Skin epidermis (tissue), 12 donors: ENCODE results near the gene LSR.
"Not testable (repeated sequence)": the region's sequence is repeated elsewhere in the genome, so short reads cannot be mapped to it uniquely, and the experiment has no call there.

Experiments
- H3K27ac ChIP-seq, 21 experiments: fragments of 200-600 bp; sonication (generic) in 11 of 21; one replicate each; pipeline ENCODE4 v1.5.0; 2020; ENCODE audit warnings: mild to moderate bottlenecking in 3 of 21, inconsistent platforms in 2 of 21, moderate library complexity in 2 of 21
- H3K4me3 ChIP-seq, 7 experiments: fragments of 200-600 bp; sonication (generic) in 2 of 7; one replicate each; pipeline ENCODE4 v1.5.0; 2020; ENCODE audit warnings: inconsistent platforms in 2 of 7, mild to moderate bottlenecking in 2 of 7, moderate library complexity in 1 of 7

LSR gene

DNA sequence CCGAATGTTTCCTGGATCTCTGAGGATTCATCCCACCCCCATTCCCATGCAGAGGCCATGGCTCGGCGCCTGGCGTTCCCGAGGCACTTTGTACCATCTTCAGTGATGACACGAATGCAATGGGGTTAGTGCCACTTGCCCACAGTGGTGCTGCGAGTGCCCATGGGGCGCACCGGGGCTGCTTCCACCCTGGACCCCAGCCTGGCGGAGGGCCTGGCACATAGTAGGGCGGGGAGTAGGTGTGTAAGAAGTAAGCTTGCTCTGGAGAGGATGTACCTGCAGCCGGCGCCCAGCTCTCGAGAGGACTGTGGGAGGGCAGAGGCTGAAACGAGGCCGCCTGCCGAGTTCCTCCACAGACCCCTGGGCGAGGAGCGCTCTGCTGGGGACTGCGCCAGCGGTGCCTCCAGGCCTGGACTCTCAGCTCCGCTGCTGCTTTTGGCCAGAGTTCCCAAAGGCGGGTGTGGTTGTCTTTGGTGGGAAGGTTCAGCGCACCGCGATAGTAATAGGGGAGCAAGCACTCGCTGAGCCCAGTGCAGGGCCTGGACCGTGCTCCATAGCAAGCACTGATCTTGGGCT is 28.0 kb downstream of the LSR start:
- no peak overlapping the region for H3K27ac ChIP-seq
- no peak overlapping the region for H3K4me3 ChIP-seq

DNA sequence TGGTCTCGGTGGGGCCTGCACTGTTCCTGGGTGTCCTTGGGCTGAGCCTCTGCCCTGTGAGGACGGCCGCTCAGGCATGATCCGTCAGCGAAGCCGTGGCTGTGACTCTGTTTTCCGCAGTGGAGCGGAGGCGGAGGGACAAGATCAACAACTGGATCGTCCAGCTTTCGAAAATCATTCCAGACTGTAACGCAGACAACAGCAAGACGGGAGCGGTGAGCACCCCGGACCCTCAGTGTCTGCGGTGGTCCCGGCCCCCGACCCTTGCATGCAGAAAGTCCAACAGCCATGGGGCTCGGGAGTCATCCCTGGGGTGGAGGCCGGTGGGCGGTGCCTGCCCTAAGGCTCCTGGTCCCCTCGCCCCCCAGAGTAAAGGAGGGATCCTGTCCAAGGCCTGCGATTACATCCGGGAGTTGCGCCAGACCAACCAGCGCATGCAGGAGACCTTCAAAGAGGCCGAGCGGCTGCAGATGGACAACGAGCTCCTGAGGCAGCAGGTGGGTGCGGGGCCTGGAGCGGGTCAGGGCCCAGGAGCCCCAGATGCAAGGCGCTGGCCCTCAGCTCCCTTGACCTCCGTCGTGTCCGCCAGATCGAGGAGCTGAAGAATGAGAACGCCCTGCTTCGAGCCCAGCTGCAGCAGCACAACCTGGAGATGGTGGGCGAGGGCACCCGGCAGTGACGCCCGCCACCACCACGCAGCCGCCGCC is 29.9 kb downstream of the LSR start:
- no peak overlapping the region for H3K27ac ChIP-seq

DNA sequence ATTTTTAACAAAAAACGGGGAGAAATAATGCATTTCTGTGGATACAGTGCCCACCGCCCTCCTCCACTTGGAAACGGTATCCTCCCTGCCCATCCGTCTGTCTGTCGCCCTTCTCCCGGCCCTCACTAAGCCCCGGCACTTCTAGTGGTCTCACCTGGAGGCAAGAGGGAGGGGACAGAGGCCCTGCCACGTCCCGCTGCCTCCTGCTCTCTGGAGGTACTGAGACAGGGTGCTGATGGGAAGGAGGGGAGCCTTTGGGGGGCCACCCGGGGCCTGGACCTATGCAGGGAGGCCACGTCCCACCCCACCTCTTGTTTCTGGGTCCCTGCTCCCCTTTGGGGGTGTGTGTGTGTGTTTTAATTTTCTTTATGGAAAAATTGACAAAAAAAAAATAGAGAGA is 30.6 kb downstream of the LSR start:
- no peak overlapping the region for H3K4me3 ChIP-seq
- no peak overlapping the region for H3K27ac ChIP-seq

More for the DNA sequence above, 29.9 kb downstream of the LSR start:
- no peak overlapping the region for H3K4me3 ChIP-seq

DNA sequence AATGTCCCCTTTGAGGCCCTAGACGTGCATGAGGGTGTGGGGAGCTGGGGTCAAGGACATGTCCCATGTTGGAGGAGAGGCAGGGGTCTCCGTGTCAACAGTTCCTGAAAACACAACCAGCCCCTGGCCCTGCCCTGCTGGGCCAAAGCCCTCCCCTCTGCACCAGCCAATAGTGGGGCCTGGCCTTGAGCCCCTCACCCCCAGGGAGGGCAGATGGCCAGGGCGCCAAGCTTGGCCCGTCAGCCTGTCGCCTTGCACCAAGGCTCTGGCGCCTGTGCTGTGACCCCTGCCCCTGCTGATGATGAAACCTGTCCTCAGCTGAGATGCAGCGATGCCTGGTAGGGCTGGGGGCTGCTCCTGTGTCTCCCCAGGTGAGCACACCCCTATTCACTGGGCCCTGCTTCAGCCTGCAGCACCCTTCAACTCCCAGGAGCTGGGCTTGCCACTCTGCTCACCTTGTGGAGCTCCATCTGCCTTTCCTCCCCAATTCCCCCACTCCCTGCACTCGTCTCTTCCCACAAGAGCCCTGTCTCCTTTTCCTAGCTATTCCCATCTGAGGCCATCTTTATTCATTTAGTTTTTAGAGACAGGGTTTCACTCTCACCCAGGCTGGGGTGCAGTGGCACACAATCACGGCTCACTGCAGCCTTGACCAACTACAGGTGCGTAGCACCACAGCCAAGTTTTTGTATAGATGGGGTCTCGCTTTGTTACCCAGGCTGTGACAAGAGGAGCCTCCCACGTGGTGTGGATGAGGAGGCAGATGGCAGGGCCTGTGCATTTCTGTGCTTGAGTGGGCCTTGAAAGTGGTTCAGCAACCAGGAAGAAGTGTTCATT is 31.4 kb downstream of the LSR start:
- Histone ChIP-seq H3K27ac (no peak overlapping the region), H3K4me3 (no peak overlapping the region)

DNA sequence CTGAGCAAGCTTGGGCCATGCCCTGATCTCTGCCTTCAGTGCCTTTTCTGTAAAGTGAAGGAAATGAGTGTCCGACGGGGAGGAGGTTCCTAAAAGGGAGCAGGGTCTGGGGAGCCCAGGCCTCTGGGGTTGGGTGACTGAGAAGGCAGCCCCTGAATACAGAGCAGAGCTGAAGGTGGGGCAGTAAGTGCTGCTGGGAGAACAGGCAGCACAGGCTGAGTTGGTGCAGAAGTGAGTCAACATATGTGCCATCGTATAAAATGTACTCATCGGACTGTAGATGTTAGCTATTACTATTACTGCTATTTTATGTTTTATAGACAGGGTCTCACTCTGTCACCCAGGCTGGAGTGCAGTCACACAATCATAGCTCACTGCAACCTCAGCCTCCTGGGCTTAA is 32.5 kb downstream of the LSR start:
- Histone ChIP-seq H3K27ac (peak overlapping the region in 1 of 21 experiments; percentile 25), H3K4me3 (no peak overlapping the region)

DNA sequence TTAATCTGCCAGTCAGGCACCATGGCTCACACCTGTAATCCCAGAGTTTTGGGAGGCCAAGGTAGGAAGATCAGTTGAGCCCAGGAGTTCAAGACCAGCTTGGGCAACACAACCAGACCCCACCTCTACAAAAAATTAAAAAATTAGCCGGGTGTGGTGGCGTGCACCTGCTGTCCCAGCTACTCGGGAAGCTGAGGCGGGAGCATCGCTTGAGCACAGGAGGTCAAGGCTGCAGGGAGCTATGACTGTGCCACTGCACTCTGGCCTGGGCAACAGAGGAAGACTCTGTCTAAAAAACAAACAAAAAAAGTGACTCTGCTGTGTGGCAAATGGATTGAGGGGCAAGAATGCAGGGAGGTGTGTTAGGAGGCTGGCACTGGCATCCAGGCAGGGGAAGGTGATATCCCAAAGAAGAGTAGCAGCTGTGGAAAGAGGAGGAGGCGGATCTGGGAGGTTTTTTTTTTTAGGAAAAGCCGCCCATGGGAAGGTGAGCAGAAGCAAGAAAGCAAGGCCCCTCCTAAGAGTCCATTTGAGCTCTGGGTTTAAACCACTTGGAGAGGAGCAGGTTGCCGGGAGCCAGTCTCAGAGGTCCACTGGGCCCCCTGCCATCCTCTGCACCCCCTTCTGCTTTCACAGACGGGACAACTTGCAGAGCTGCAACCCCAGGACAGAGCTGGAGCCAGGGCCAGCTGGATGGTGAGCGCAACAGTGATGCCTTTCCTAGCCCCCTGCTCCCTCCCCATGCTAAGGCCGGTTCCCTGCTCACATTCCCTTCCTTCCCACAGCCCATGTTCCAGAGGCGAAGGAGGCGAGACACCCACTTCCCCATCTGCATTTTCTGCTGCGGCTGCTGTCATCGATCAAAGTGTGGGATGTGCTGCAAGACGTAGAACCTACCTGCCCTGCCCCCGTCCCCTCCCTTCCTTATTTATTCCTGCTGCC is 35.6 kb downstream of the LSR start:
- no peak overlapping the region for H3K27ac ChIP-seq
- H3K4me3 ChIP-seq, result no peak overlapping the region

DNA sequence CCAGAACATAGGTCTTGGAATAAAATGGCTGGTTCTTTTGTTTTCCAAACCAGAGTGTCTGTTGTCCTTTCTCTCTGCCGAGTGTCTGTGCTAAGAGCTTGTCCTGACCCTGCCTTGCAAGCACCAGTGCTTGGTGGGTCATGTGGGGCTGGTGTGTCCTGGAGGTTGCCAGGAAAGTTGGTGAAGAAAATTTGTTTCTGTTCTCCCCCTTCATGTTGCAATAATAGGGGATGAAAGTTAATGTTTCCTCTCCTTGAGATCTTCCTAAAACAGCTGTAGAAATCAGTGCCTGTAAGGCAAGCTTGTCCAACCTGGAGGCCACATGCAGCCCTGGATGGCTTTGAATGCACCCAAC is 36.3 kb downstream of the LSR start:
- no peak overlapping the region for H3K27ac ChIP-seq
- H3K4me3 ChIP-seq, result no peak overlapping the region

DNA sequence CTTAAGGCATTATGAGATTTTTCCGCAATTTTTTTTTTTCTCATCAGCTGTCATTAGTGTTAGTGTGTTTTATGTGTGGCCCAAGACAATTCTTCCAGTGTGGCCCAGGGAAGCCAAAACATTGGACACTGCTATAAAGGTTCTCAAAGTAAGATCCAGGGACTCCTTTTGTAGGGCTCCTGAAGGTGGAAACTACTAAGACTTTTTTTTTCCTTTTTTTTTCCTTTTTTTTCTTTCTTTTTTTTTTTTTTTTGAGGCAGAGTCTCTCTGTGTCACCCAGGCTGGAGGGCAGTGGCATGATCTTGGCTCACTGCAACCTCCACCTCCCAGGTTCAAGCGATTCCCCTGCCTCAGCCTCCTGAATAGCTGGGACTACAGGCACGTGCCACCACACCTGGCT is 36.7 kb downstream of the LSR start:
- H3K27ac ChIP-seq, H3K4me3 ChIP-seq: not testable (repeated sequence)

DNA sequence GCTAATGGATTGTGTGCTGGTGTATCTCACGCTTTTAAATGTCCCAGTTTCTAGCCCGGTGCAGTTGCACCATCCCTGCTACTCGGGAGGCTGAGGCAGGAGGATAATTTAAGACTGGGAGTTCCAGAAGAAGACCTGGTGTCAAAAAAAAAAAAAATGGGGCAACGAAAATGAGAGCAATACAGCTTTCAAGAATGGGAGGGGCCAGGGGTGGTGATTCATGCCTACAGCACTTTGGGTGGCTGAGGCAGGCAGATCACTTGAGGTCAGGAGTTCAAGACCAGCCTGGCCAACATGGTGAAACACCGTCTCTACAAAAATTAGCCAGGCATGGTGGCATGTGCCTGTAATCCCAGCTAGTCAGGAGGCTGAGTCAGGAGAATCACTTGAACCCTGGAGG is 37.3 kb downstream of the LSR start:
- not testable (repeated sequence) for H3K27ac ChIP-seq, H3K4me3 ChIP-seq

DNA sequence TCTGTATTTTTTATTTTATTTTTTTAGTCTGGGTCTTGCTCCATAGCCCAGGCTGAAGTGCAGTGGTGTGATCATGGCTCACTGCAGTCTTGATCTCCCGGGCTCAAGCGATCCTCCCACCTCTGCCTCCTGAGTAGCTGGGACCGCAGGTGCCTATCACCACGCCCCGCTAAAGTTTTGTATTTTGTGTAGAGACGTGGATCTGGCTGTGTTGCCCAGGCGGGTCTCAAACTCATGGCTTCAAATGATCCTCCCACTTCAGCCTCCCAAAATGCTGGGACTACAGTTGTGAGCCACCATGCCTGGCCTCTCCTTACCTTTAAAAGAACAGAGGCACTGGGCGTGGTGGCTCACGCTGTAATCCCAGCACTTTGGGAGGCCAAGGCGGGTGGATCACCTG is 38.9 kb downstream of the LSR start:
- H3K4me3 ChIP-seq, result no peak overlapping the region
- no peak overlapping the region for H3K27ac ChIP-seq

DNA sequence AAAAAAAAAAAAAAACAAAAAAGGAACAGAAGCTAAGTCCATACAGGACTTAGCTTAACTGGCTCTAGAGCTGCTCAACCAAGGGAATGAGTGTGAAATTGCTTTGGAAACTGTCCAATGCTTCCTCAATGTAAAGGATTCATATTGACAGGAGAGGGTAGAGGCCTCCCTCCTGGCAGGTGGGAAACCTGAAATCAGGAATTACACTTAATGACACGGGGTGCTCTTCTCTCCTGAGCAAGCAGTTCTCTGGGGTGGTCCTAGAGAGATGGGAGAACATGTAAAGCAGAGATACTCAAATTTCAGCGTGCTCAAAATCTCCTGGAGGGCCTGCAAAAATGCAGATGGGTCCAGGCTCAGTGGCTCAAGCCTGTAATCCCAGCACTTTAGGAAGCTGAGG is 39.5 kb downstream of the LSR start:
- Histone ChIP-seq H3K4me3 (no peak overlapping the region), H3K27ac (no peak overlapping the region)

DNA sequence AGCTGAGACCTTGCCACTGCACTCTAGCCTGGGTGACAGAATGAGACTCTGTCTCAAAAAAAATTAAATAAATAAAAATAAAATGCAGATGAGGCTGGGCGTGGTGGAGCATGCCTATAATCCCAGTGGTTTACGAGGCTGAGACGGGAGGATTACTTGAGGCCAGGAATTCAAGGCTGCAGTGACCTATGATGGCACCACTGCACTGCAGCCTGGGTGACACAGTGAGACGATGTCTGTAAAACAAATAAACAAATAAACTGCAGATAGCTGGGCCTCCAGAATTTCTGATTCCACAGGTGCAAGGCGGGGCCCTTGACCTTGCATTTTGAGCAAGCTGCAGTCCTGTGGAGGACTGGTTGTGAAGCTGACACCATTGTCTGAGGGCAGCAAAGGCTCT is 40.1 kb downstream of the LSR start:
- no peak overlapping the region for H3K4me3 ChIP-seq
- no peak overlapping the region for H3K27ac ChIP-seq

DNA sequence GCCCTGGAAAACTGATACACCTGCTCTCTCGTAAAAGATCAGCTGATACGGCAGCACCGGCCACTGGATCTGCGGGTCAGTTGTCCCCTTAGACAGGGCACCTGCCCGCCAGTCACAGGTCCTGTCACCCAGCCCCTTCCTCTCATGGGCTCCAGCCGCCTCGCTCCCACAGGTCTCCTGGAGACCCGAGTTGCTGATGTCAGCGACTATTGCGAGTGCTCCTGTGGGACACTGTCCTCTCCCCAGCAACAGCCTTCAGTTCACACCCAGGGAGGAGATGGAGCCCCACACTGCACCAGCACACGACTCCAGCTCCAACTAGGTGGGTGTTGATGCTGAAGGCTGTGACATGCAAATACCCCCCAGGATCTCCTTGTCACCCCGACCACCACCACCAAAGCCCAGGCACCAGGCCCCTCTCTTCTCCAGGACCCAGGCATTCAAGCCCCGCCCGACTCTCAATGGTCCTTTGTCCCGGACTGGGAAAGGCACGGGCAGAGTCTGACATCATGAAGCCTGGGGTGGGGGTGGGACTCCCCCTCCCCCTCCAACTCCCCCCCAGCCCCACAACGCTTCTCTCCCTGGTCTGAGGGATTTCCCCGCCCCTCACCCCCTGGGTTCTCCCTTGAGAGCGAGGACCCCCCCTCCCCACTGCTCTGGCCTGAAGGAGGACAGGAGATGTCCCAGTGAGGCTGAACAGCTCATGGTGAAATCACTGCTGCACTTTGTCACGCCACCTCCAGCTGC is 41.8 kb downstream of the LSR start:
- Histone ChIP-seq H3K4me3 (no peak overlapping the region), H3K27ac (no peak overlapping the region)

DNA sequence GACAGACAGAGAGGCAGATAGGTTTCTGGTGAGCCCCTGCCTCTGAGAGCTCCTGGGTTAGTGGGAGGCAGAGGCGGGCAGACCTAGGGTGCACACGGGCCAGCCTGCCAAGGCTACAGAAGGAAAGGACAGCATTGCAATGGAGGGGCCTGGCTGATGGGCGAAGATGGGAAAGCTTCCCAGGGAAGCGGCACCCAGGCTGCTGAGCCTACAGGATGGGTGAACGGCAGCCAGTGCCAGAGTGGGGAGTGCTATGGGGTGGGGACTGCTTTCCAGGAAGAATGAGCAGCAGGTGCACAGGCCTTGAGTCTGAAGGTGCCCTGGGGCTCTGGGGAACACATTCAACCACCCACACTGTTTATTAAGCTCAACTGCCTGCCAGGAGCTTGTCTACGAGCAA is 42.5 kb downstream of the LSR start:
- Histone ChIP-seq H3K27ac (no peak overlapping the region), H3K4me3 (no peak overlapping the region)

DNA sequence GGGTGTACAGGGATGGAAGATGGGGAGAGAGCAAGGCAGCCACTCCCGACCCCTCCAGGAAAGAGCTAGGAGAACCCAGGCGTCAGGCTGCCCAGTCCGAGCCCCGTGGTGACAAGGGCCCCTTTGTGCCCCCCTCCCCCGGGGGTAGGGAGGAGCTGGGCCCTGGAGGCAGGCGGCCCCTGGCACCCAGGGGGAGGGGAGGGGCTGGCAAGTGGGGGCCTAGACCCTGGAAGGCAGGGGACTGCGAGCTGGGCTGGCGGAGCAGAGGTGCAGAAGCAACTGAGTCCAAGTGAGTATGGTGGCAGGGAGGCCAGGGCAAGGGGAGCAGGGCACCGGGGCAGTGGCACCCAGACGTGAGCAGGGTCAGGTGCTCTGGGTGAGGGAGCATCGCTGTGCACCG is 43.1 kb downstream of the LSR start, which contains the start of gene MAG:
Gene MAG (plus strand): TSS at position 246 of the 400 bp plus-strand sequence. CDS start 3,248 bp downstream, outside the sequence.
- Histone ChIP-seq H3K27ac (no peak within 1 kb of the TSS), H3K4me3 (no peak within 1 kb of the TSS)

DNA sequence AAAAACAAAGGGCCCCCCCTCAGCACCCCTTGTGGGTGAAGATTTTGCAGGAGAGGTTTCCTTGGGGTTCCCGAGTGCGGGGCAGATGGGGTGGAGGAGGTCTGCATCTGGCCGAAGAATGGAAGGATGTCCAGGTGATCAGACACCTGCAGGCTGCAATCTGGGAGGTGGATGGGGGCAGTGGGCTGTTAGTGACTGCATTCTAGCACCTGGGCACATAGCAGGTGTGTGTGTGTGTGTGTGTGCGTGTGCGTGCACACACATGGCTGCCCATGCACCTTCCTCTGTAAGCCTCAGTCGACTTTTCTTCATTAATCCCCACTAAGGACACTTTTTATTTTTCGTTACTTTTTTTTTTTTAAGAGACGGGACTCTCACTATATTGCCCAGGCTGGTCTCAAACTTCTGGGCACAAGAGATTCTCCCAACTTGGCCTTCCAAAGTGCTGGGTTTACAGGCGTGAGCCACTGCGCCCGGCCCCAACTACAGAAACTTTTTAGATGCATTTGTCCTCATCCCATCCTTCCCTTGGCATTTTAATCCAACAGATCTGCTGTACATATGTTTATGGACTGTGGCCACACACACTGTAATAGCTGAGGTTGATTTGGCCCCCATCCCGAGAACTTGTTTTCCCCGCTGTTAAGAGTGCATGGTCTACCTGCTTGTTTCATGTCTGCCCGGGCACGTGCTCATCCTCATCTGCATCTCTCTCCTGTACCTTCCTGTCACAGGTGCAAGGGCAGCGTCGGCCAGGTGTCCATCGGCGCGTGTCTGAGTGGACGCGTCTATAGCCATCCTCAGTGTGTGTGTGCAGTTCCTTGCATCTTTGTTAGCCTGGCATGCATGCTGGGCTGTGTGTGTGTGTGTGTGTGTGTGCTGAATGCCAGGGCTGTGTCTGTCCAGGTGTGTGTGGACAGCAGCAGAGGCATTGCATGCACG is 43.9 kb downstream of the LSR start:
- Histone ChIP-seq H3K27ac (no peak overlapping the region), H3K4me3 (no peak overlapping the region)

DNA sequence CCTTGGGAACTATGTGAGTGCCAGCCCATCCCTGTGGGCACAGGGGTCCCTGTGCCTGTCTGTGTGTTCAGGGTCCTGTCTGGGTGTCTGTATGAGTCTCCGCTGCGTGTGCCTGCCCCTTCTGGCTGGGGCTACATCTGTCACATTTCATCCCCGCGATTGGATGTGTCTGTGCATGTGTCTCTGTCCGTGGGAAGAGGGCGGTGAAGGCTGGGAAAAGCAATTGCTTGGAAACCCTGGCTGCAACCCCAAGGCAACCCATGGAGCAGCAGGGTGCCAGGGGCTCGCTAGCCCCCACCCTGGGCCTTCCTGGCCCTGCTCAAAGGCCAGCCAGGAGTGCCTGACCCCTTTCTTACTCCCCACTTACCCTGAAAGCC is 44.5 kb downstream of the LSR start:
- H3K27ac ChIP-seq, result no peak overlapping the region
- H3K4me3 ChIP-seq, result no peak overlapping the region

DNA sequence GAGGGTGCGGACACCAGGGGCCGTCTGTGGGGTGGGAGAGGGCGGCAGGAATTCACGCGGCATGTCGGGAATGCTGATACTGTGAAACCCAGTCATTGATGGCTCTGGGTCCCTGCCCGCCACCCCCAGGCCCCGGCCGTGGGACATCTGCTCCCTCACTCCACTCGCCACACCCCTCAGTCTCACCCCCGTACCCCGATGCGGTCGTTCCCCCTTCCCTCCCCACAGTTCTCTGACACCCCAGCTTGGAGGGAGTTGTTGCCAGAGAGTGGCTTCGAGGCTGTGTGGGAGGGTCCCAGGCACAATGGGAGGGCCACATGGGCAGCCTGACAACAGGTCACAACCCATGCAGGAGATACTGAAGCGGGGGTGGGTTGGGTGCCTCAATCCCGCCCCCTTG is 45.0 kb downstream of the LSR start:
- no peak overlapping the region for H3K4me3 ChIP-seq
- no peak overlapping the region for H3K27ac ChIP-seq
